Measurements from ENCODE around the gene FARP1.

Gene FARP1

GRCh38 chr13:98141509-98142379 is 1.1 kb upstream of the FARP1 start:
- no peak for DNase-seq

- DNase-seq, result no peak
These were observed 261 bp downstream of the FARP1 start for GRCh38 chr13:98143157-98143553.

GRCh38 chr13:98143601-98144026 is 720 bp downstream of the FARP1 start:
- no peak for DNase-seq

GRCh38 chr13:98144027-98144741 is 1.3 kb downstream of the FARP1 start:
- no peak for DNase-seq

- no peak for DNase-seq
These were observed 2.0 kb downstream of the FARP1 start for GRCh38 chr13:98144801-98145350.

GRCh38 chr13:98147521-98147920 is 4.6 kb downstream of the FARP1 start:
- no peak for DNase-seq

- no peak for DNase-seq
These were observed 8.1 kb downstream of the FARP1 start for GRCh38 chr13:98150832-98151479.

- DNase-seq, result no peak
These were observed 12.7 kb downstream of the FARP1 start for GRCh38 chr13:98155475-98156109.

- DNase-seq, result no peak
These were observed 13.4 kb downstream of the FARP1 start for GRCh38 chr13:98156259-98156658.

GRCh38 chr13:98157188-98157587 is 14.3 kb downstream of the FARP1 start:
- DNase-seq, result no peak

- DNase-seq, result no peak
These were observed 14.7 kb downstream of the FARP1 start for GRCh38 chr13:98157609-98158008.

GRCh38 chr13:98158172-98158899 is 15.4 kb downstream of the FARP1 start:
- no peak for DNase-seq

- no peak for DNase-seq
These were observed 20.0 kb downstream of the FARP1 start for GRCh38 chr13:98162935-98163334.

GRCh38 chr13:98169331-98169730 is 26.4 kb downstream of the FARP1 start:
- DNase-seq, result no peak

- no peak for DNase-seq
These were observed 29.2 kb downstream of the FARP1 start for GRCh38 chr13:98171900-98172589.

GRCh38 chr13:98172590-98173422 is 29.9 kb downstream of the FARP1 start:
- no peak for DNase-seq

- no peak for DNase-seq
These were observed 30.7 kb downstream of the FARP1 start for GRCh38 chr13:98173431-98174152.

- no peak for DNase-seq
These were observed 31.4 kb downstream of the FARP1 start for GRCh38 chr13:98174307-98174706.

- no peak for DNase-seq
These were observed 32.1 kb downstream of the FARP1 start for GRCh38 chr13:98175043-98175442.

- DNase-seq, result no peak
These were observed 32.9 kb downstream of the FARP1 start for GRCh38 chr13:98175823-98176222.

Data from GF-D8 (cell line).